SK-N-SH treated with all-trans-retinoic acid at 6 μM for 48 hours (cell line): ENCODE data around the gene PPP1R3C.

Experiments used
- ARNTL ChIP-seq: fragments of 450-650 bp; formaldehyde crosslinking; IDR thresholded peaks from 2 replicates; pipeline ENCODE4 v1.5.0; 2020; ENCODE audit warnings: low read depth, mild to moderate bottlenecking, moderate library complexity, borderline replicate concordance
- OSR1 ChIP-seq: fragments of 250-450 bp; sonication (Bioruptor Pico); IDR thresholded peaks from 2 replicates; pipeline ENCODE4 v1.8.0; 2022; ENCODE audit warnings: moderate library complexity, mild to moderate bottlenecking, inconsistent platforms
- PATZ1 ChIP-seq: fragments of 250-450 bp; sonication (Bioruptor Pico); IDR thresholded peaks from 2 replicates; pipeline ENCODE4 v1.8.0; 2020; ENCODE audit warnings: mild to moderate bottlenecking, moderate library complexity, borderline replicate concordance
- SNAI2 ChIP-seq: fragments of 250-450 bp; sonication (Bioruptor Pico); IDR thresholded peaks from 2 replicates; pipeline ENCODE4 v1.5.0; 2020; ENCODE audit warnings: mild to moderate bottlenecking, moderate library complexity
- ZFP30 ChIP-seq: fragments of 450-650 bp; formaldehyde crosslinking; IDR thresholded peaks from 2 replicates; pipeline ENCODE4 v1.5.0; 2022; ENCODE audit warnings: mild to moderate bottlenecking, moderate library complexity
- TF ChIP-seq, protein P1 (sequence below): fragments of 250-450 bp; sonication (Bioruptor Pico); IDR thresholded peaks from 2 replicates; pipeline ENCODE4 v1.5.1; 2020; ENCODE audit warnings: low read depth, mild to moderate bottlenecking, moderate library complexity
- TF ChIP-seq, protein P2 (sequence below): fragments of 250-450 bp; sonication (Bioruptor Pico); IDR thresholded peaks from 2 replicates; pipeline ENCODE4 v1.5.0; 2020; ENCODE audit warnings: mild to moderate bottlenecking, moderate library complexity

- TF ChIP-seq PATZ1 (CRISPR knock-in tag) (no peak), ZFP30 (CRISPR knock-in tag) (no peak), OSR1 (CRISPR knock-in tag) (no peak), SNAI2 (CRISPR knock-in tag) (no peak), ARNTL (CRISPR knock-in tag) (no peak)
- TF ChIP-seq, protein P1, sequence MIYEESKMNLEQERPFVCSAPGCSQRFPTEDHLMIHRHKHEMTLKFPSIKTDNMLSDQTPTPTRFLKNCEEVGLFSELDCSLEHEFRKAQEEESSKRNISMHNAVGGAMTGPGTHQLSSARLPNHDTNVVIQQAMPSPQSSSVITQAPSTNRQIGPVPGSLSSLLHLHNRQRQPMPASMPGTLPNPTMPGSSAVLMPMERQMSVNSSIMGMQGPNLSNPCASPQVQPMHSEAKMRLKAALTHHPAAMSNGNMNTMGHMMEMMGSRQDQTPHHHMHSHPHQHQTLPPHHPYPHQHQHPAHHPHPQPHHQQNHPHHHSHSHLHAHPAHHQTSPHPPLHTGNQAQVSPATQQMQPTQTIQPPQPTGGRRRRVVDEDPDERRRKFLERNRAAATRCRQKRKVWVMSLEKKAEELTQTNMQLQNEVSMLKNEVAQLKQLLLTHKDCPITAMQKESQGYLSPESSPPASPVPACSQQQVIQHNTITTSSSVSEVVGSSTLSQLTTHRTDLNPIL (CRISPR knock-in tag), result no peak
- TF ChIP-seq, protein P2, sequence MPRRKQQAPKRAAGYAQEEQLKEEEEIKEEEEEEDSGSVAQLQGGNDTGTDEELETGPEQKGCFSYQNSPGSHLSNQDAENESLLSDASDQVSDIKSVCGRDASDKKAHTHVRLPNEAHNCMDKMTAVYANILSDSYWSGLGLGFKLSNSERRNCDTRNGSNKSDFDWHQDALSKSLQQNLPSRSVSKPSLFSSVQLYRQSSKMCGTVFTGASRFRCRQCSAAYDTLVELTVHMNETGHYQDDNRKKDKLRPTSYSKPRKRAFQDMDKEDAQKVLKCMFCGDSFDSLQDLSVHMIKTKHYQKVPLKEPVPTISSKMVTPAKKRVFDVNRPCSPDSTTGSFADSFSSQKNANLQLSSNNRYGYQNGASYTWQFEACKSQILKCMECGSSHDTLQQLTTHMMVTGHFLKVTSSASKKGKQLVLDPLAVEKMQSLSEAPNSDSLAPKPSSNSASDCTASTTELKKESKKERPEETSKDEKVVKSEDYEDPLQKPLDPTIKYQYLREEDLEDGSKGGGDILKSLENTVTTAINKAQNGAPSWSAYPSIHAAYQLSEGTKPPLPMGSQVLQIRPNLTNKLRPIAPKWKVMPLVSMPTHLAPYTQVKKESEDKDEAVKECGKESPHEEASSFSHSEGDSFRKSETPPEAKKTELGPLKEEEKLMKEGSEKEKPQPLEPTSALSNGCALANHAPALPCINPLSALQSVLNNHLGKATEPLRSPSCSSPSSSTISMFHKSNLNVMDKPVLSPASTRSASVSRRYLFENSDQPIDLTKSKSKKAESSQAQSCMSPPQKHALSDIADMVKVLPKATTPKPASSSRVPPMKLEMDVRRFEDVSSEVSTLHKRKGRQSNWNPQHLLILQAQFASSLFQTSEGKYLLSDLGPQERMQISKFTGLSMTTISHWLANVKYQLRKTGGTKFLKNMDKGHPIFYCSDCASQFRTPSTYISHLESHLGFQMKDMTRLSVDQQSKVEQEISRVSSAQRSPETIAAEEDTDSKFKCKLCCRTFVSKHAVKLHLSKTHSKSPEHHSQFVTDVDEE (CRISPR knock-in tag), result no peak
Measured at GRCh38 chr10:91643700-91644099, 10.8 kb upstream of the PPP1R3C start.
